HL-60 (cell line): ENCODE measurements around the gene STRIP2.
A peak's percentile ranks its signal among the peaks of the same experiment; 100 is the strongest.

Experiments used
- DNase-seq, 2 experiments: peaks; one replicate each; pipeline ENCODE4 v3.0.0-alpha.2; 2010 to 2020; ENCODE audit warnings: low read depth in 1 of 2, low spot score in 1 of 2
- H3K27ac ChIP-seq: fragments of 250-450 bp; sonication (Bioruptor Pico); replicated peaks from 2 replicates; pipeline ENCODE4 v1.5.1; 2020; ENCODE audit warnings: mild to moderate bottlenecking, moderate library complexity
- H3K27me3 ChIP-seq: fragments of 250-450 bp; sonication (Bioruptor Pico); 2 replicates; pipeline ENCODE4 v1.5.1; 2021; ENCODE audit warnings: mild to moderate bottlenecking, moderate library complexity; ENCODE audit not compliant: insufficient read depth, poor library complexity, severe bottlenecking
- H3K4me3 ChIP-seq: replicated peaks from 2 replicates; pipeline ENCODE4 v1.5.1; 2011; ENCODE audit warnings: mild to moderate bottlenecking, control low read depth, low read length; ENCODE audit not compliant: insufficient read depth
- GABPA ChIP-seq: IDR thresholded peaks from 2 replicates; pipeline ENCODE4 v1.6.1; 2012; ENCODE audit warnings: low read depth
- POLR2AphosphoS5 ChIP-seq: IDR thresholded peaks from 2 replicates; pipeline ENCODE4 v1.6.1; 2012; ENCODE audit warnings: low read depth
- SPI1 ChIP-seq: IDR thresholded peaks from 2 replicates; pipeline ENCODE4 v1.6.1; 2012; ENCODE audit warnings: low read depth, mild to moderate bottlenecking, borderline replicate concordance
- long read RNA-seq: library from polyadenylated mRNA; unstranded; transcript quantifications from one replicate; pipeline ENCODE4 v2.0.0, GENCODE V29; 2020
- TF ChIP-seq, protein P1 (sequence below): IDR thresholded peaks from 2 replicates; pipeline ENCODE4 v1.6.1; 2012; ENCODE audit warnings: low read depth; ENCODE audit not compliant: insufficient replicate concordance
- TF ChIP-seq, protein P2 (sequence below): IDR thresholded peaks from one replicate; pipeline ENCODE4 v1.5.1; 2011; ENCODE audit warnings: low read length, control low read depth, inconsistent platforms; ENCODE audit not compliant: insufficient read depth

STRIP2 gene, protein sequence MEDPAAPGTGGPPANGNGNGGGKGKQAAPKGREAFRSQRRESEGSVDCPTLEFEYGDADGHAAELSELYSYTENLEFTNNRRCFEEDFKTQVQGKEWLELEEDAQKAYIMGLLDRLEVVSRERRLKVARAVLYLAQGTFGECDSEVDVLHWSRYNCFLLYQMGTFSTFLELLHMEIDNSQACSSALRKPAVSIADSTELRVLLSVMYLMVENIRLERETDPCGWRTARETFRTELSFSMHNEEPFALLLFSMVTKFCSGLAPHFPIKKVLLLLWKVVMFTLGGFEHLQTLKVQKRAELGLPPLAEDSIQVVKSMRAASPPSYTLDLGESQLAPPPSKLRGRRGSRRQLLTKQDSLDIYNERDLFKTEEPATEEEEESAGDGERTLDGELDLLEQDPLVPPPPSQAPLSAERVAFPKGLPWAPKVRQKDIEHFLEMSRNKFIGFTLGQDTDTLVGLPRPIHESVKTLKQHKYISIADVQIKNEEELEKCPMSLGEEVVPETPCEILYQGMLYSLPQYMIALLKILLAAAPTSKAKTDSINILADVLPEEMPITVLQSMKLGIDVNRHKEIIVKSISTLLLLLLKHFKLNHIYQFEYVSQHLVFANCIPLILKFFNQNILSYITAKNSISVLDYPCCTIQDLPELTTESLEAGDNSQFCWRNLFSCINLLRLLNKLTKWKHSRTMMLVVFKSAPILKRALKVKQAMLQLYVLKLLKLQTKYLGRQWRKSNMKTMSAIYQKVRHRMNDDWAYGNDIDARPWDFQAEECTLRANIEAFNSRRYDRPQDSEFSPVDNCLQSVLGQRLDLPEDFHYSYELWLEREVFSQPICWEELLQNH
- long read RNA-seq, partial matches to known transcripts, result 0 of 2 reads
- long read RNA-seq, other reads (novel, unspliced or antisense), result 1 of 2 reads

DNA sequence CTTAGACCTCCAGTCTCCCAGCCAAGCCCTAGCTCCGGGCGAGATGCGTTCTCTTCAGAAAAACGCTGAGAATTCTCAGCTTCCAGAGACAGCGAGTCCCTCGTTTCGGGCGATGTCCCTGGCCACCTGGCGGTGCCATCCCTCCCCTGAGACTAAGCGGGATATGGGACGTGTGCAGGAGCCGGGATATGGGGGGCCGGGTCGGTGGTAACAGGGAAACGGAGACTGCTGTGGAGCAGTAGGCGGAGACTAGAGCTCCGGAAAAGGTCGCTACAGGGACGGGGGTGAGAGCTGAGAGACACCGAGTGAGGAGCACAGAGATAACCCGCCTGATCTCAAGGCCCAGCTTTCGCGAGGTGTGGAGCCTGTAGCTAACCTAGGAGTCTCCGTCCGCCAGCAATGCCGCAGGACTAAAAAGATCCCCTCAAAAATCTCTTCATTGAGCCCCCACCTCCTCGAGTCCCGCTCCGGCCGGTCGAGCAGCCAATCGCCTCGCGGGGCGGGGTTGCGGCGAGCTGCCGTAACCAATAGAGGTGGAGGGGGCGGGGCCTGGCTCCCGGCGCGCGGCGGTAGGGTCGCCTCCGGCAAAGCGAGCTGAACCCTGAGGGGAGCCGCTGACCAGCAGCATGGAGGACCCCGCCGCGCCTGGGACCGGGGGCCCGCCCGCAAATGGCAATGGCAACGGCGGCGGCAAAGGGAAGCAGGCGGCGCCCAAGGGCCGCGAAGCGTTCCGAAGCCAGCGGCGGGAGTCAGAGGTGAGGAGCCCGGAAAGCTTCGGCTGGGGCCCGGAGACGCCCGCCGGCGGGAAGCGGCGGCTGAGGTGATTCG lies at the start of gene STRIP2:
TSS of gene STRIP2 (plus strand) at position 586 of the 828 bp plus-strand sequence. CDS start at position 627, 41 bp downstream.
- TF ChIP-seq, protein P1, sequence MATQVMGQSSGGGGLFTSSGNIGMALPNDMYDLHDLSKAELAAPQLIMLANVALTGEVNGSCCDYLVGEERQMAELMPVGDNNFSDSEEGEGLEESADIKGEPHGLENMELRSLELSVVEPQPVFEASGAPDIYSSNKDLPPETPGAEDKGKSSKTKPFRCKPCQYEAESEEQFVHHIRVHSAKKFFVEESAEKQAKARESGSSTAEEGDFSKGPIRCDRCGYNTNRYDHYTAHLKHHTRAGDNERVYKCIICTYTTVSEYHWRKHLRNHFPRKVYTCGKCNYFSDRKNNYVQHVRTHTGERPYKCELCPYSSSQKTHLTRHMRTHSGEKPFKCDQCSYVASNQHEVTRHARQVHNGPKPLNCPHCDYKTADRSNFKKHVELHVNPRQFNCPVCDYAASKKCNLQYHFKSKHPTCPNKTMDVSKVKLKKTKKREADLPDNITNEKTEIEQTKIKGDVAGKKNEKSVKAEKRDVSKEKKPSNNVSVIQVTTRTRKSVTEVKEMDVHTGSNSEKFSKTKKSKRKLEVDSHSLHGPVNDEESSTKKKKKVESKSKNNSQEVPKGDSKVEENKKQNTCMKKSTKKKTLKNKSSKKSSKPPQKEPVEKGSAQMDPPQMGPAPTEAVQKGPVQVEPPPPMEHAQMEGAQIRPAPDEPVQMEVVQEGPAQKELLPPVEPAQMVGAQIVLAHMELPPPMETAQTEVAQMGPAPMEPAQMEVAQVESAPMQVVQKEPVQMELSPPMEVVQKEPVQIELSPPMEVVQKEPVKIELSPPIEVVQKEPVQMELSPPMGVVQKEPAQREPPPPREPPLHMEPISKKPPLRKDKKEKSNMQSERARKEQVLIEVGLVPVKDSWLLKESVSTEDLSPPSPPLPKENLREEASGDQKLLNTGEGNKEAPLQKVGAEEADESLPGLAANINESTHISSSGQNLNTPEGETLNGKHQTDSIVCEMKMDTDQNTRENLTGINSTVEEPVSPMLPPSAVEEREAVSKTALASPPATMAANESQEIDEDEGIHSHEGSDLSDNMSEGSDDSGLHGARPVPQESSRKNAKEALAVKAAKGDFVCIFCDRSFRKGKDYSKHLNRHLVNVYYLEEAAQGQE, result no peak
- TF ChIP-seq, protein P2, sequence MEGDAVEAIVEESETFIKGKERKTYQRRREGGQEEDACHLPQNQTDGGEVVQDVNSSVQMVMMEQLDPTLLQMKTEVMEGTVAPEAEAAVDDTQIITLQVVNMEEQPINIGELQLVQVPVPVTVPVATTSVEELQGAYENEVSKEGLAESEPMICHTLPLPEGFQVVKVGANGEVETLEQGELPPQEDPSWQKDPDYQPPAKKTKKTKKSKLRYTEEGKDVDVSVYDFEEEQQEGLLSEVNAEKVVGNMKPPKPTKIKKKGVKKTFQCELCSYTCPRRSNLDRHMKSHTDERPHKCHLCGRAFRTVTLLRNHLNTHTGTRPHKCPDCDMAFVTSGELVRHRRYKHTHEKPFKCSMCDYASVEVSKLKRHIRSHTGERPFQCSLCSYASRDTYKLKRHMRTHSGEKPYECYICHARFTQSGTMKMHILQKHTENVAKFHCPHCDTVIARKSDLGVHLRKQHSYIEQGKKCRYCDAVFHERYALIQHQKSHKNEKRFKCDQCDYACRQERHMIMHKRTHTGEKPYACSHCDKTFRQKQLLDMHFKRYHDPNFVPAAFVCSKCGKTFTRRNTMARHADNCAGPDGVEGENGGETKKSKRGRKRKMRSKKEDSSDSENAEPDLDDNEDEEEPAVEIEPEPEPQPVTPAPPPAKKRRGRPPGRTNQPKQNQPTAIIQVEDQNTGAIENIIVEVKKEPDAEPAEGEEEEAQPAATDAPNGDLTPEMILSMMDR, result no peak
- TF ChIP-seq POLR2AphosphoS5, result no peak
- no peak for TF ChIP-seq SPI1
- TF ChIP-seq GABPA, result no peak
- H3K27me3 ChIP-seq, result peaks cover 9% of the 10 kb centered on the region
- DNase-seq, result peak; percentile 54 to 85
- no peak within 1 kb of the TSS for H3K27ac ChIP-seq
- H3K4me3 ChIP-seq, result peak within 1 kb of the TSS; percentile 82

DNA sequence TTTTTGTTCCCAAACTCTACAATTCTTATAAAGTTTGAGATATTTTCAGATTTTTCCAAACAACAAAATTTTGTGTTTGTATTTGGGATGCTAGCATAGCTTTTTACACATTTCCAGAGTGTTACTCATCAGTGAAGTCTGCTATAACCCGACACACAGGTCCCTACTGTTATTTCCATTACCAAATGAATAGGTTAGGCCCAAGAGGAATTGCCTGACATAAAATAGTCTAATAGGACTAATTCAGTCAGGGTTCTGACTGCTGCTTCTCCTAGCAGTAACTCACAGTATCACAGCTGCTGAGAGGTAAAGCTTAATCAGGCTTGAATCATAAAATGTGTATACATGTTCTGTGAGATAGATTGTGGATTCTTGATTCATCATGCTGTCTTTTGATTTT lies 49.1 kb upstream of the STRIP2 start:
- DNase-seq, result no peak
- Histone ChIP-seq H3K27me3 (no peaks in the 10 kb centered on the region), H3K4me3 (no peak overlapping the region), H3K27ac (no peak overlapping the region)
- no peak for TF ChIP-seq SPI1
- TF ChIP-seq, protein P2, result no peak
- no peak for TF ChIP-seq GABPA
- TF ChIP-seq, protein P1, result no peak
- no peak for TF ChIP-seq POLR2AphosphoS5

DNA sequence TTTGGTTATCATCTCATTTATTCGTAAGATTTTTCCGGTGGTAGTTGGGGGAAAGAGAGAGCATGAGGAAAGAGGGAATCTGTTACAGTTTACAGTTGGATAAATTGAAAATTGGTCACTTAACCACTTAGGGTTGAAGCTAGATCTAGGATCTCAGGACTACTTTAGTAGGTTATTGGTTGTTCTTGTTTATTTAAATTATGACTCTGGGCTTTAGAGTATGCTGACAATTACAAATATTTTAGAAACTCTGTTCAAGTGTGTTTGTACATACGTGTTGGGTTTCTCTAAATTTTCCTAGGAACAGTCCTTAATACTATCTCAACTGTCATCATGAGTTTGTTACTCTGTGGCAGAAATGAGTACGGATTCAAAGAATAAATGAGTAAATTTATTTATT lies 48.6 kb upstream of the STRIP2 start:
- H3K27ac ChIP-seq, result no peak overlapping the region
- TF ChIP-seq POLR2AphosphoS5, result no peak
- TF ChIP-seq, protein P1, result no peak
- TF ChIP-seq, protein P2, result no peak
- TF ChIP-seq GABPA, result no peak
- TF ChIP-seq SPI1, result no peak
- H3K4me3 ChIP-seq, result no peak overlapping the region
- no peaks in the 10 kb centered on the region for H3K27me3 ChIP-seq
- DNase-seq, result no peak
